GM19099 (cell line): ENCODE measurements around the gene STK32C.

Experiments used
- POLR2A ChIP-seq: IDR thresholded peaks from 3 replicates; pipeline ENCODE4 v1.6.1; 2011; ENCODE audit warnings: low read depth; ENCODE audit not compliant: insufficient read length; ENCODE audit errors: extremely low read depth

The STK32C gene

DNA sequence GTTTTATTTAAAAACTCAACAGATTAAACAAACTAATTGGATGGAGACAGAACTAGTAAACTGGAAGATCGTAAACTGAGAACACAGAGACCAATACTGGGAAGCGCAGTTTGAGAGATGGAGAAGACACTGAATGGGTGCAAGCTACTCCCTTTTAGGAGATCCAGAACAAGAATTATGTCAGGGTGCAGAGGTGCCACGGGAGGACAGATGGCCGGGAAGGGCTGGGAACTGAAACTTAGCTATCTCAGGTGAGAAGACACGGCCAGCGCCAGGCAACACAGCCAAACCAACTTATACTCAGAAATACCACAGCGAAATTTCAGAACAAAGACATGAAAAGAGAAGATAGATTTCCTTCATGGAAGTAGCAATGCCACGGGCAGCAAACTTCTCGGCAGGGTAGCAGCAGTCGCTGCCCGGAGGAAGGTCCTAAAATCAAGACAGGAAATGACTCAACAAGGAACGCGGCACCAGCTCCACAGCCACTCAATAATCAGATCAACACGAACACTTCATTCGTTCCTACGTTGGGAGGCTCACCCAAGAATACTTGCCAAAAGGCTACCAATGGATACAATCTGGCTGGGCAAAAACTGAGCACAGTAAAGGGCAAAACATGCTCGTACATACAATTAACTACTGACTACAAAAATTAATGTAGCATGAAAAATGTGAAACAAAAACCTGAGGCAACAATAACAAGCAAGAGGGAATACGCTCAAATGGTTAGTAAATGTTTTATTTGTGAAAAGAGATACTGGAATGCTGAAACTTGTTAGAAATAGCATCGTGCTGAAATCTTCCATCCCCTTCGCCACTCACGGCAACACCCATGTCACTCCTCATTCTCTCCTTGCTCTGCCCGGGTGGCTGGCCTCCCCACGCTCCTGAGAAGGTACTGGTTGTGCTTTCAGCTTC is 22.1 kb upstream of the STK32C start:
- TF ChIP-seq POLR2A: no peak

DNA sequence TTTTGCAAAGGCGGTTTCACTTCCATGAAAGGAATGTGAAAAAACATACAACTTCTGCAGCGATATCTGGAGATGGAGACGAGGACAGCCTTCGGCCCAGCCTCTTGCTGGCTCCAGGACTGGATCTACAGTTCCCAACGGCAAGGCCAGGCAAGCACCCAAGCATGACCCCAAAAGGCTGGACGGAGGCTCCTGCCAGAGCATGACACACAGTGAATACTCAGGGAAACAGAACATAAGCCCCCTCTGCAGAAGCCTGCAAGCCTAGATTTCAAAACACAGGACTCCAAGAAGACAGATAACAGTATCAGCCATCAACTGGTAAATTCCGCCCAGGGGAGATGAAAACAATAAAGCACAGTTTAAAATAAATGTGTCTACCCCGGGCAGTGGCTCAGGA is 21.0 kb upstream of the STK32C start:
- no peak for TF ChIP-seq POLR2A

DNA sequence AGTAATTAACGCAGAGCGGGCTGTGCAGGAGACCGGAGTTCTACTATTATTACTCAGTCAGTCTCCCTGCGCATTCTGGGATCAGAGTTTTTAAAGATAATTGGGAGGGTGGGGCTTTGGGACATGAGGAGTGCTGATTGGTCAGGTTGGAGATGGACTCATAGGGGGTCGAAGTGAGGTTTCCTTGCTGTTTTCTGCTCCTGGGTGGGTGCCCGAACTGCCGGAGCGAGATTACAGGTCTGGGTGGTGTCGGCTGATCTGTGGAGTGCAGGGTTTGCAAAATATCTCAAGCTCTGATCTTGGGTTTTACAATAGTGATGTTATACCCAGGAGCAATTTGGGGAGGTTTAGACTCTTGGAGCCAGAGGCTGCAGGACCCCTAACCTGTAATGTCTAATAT is 20.4 kb upstream of the STK32C start:
- no peak for TF ChIP-seq POLR2A

DNA sequence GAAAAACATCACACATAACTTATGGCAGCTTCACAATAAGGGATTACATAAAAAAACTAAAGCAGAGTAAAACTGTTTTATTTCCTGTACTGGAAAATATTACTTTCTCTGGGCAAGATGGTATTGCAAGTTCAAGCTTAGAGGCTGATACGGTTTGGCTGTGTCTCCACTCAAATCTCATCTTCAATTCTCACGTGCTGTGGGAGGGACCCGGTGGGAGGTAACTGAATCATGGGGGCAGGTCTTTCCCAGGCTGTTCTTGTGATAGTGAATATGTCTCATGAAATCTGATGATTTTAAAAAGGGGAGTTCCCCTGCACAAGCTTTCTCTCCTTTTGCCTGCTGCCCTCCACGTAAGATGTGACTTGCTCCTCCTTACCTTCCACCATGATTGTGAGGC is 19.2 kb upstream of the STK32C start:
- no peak for TF ChIP-seq POLR2A

DNA sequence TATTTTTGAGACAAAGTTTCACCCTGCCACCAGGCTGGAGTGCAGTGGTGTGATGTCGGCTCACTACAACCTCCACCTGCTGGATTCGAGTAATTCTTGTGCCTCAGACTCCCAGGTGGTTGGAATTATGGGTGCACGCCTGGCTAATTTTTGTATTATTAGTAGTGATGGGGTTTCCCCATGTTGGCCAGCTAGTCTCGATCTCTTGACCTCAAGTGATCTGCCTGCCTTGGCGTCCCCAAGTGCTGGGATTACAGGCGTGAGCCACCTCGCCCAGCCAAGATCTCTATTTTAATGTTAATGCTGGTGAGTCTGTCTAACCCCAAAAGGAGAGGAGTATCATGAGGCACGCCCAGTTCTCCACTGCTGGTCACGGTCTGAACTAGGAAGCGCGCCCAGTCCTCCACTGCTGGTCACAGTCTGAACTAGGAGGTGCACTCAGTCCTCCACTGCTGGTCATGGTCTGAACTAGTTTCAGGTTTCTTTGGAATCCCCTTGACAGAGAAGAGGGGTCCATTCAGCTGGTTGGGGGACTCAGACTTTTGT is 18.7 kb upstream of the STK32C start:
- TF ChIP-seq POLR2A: no peak

DNA sequence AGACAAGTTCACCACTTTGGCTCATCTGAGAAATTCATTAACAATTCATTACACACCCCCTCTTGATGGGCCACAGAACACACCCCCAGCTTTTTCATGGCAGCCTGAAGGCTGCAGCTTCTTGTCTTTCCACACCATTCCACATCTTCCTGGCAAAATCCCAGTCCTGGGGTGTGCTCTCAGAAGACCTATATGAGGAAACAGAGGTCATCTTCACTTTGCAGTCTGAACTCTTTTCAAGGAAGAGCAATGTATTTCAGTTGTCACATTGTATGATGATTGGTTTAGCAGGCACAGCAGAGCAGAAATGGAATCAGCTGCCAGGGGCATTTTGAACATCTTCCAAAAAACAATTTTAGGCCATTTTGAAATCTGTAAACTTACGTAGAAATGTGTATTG is 16.4 kb upstream of the STK32C start:
- TF ChIP-seq POLR2A: no peak

DNA sequence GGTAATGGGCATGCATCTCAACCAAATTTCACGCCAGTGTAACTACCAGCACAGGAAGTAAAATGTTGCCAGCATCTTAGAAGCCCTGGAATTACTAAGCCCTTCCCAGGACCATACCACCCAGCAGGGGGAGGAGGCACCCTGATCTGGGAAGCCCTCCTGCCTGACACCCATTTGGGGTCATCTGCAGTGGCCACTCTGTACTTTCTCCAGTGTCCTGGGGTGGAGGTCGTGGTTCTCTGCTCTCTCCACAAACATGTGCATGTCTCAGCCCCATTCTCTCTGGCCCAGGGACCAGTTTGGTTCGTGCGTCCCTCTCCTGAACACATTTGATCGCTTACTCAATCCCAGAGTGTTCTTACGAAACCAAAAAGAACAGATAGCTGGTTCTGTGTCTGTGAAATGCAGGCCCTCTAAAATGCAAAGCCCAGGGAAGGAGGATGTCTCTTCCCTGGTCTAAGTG is 14.9 kb upstream of the STK32C start:
- TF ChIP-seq POLR2A: no peak

DNA sequence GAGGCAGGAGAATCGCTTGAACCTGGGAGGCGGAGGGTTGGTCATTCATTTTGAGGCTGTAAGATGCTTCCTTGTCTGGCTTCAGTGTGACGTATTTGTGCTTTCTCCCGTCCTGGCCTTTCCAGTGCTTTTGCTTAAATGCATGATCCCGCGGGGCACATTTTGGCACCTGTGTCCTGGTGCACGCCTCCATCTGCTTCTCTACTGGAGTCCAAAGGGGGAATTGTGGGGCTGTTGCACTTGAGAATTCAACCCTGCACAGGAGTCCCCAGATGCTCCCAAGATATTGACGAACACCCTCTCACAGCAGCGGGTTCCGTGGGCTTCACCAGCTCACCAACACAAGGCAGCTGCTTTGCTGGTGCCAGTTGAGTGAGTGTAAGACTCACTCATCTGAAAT is 14.0 kb upstream of the STK32C start:
- TF ChIP-seq POLR2A: no peak

DNA sequence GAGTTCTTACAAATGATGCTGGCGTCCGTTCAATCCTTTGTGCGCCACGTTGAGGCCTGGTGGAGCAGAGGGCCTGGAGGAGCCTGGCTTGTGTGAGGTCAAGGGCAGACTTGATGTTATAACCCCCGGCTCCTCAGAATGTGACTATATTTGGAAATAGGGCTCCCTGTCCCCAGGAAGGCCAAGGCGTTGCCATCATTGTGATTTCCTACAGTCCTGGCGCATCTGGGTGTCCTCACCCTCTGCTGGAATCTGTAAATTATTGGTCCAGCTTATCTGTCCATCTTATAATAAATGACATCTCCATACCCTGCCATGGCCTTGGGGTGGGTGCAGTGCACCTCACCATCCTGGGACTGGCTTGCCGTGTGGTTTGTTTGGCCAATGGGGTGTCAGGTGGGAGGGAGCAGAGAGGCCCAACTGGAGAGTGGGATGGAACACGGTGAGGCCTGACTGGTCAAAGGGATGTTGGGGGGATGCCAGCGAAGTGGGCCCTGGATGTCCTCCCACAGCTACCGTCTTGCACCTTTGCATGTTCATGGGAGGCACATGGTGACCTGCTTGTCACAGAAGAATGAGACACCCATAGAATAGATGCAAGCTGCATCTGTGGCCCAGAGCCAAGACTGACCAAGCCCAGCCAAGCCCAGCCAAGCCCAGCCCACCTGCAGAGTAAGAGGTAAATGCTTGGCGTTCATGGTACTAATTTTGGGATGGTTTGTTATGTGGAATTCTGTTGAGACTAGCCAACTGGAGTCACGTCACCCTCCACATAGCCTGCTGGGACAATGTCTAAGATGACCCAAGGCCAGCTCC is 13.1 kb upstream of the STK32C start:
- no peak for TF ChIP-seq POLR2A

DNA sequence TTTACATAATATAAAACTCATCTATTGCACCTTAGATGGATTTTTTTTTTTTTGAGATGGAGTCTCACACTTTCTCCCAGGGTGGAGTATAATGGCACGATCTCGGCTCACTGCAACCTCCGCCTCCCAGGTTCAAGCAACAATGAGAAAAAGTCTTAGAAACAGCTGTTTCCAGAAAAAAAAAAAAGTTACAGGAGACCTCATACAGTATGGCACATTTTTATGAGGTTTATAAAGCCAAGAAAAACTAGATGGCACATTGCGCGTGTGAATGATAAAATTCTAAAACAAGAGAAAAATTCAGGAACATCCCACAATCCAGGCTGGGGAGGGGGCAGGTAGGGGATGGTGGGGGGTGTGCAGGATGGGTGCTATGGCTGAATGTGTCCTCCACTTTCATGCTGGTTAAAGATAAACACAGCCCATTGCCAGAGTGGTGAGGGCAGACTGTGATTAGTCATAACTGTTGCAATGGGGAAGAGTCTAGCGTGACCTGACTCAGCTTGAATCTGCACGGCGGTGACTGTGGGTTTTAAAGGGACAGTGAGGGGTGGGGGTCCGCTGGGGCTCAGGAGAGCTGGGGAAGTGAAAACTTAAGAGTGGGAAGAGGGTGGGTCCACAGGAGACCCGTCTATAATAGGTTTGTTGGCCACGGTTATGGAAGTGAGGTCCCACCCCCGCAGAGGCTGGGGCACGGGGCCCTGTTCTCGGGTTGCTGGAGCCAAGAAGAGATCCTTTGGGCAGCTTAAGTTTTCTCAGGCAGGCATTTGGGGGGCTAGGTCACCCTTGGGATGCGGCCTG is 12.3 kb upstream of the STK32C start:
- TF ChIP-seq POLR2A: no peak

DNA sequence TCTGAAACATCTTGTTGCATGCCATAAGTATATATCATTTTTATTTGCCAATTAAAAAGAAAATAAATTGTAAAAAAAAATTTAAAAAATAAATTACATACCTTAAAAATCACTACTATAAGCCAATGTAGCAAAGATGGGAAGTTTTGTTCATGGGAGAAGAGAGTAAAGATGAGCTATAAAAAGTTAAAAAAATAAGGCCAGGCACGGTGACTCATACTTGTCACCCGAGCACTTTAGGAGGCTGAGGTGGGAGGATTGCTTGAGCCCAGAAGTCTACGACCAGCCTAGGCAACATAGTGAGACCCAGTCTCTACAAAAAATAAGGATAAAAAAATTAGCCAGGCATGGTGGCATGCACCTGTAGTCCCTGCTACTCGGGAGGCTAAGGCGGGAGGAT is 8.4 kb upstream of the STK32C start:
- no peak for TF ChIP-seq POLR2A

DNA sequence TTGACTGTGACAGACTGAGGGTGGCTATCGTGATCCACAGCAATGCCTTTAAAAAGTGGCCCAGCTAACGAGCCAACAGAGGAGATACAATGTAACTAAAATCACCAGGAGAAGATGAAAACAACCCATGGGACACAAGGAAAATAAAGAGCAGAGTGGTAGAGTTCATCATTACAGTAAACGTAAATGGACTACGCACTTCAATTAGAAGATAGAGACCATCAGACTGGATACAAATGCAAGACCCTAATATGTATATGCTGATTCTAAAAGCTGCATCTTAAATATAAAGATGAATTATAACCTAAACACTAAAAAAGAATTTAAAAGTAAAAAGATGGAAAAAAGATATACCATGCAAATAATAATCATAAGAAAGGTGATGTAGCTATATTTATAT is 6.6 kb upstream of the STK32C start:
- TF ChIP-seq POLR2A: no peak

DNA sequence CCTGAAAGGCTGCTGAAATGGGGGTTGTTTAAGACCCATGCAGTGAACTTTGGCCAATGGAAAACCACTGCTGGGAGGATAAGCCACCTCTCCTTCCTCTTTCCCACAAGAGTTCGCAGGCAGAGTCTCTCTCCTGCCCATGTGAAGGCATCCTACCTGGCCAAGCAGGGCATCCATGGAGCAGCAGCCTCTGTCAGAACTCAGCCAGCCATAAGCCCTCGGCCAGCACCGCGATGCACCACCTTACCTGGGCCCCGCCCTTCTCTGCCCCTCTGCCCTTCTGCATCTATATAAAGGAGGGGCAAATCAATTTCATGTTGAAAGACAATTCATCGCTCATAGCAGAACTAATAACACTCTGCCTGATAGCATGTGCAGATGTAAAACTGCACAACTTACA is 6.1 kb upstream of the STK32C start:
- no peak for TF ChIP-seq POLR2A

DNA sequence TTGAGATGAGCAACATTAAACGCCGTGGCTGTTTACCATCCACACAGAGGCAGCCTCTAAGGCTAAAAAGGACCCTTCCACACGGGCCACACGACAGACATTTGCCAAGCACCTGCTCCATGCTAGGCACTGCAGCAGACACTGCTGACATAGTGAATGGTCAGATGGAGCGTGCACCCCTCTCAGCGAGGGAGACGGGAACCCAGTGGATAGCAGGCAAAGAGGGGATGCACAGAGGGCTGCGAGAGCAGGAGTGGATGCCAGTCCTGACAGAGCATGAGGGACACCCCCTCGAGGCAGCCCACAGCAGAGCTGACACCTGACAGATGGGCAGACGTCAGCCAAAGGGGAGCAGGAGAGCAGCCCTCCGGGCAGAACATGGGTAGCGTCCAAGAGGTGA is 5.6 kb upstream of the STK32C start:
- no peak for TF ChIP-seq POLR2A

DNA sequence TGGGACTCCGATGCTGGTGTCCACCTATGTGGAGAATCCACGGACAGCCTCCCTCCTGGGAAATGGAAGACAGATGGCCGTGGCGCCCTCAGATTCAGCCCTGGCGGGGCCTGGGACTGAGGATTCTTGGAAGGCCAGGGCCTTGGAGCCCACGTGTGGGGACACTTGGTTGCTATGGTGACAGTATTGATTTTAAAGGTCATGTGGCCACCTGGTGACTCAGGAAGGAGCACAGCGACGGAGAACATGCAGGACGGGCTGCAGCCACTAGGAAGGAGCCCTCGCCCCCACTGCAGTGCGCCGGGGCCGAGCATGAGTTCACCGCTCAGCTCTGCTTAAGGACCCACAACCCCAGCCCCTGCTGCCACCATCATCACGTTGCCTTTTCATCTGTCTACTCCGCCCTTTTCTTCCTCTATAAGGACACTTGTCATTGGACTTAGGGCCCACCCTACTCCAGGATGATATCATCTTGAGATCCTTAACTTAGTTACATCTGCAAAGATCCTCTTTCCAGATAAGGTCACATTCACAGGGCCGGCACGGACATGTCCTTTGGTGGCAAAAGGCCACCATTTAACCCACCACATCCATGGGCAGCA is 3.7 kb upstream of the STK32C start:
- no peak for TF ChIP-seq POLR2A

DNA sequence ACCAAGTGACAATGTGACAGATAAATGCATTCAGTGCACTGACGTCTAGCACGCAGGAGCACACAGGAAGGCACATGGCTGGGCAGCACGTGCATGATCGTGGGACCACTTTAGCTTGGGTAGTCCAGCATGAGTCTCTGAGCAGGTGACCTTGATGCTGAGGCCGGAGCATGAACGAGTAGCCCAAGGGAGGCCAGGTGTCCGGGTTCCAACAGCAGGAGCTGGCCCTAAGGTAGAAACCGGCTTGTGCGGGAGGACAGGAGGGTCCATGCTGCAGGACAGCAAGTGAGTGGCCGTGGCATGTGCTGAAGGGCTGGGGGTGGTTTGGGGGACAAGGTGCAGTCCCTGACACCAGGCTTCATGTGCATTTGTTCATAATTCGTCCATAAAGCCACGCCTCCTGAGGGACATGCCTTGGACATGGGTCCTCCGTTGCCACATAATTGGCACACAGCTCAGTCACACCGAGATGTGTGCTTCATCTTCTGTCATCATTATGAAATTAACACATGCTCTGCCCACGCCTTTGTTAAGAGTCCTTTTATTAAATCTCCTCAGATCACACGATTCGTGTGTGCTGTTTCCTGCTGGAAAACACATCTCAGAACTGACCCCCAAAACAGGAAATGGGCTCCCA is 3.1 kb upstream of the STK32C start:
- TF ChIP-seq POLR2A: no peak
